Activated CD4-positive, CD25-positive, alpha-beta regulatory T cell treated with anti-CD3 and anti-CD28 coated beads, Interleukin-2, amount 50 U/mL, for 24 hours (primary cell): ENCODE data around the gene SLC9B1.
A peak's percentile ranks its signal among the peaks of the same experiment; 100 is the strongest.
"Not testable (repeated sequence)": the region's sequence is repeated elsewhere in the genome, so short reads cannot be mapped to it uniquely, and the experiment has no call there.

ENCODE experiments used
- ATAC-seq, 2 donors: fragments of 150-1000 bp; cut with Tn5 transposase; one replicate each; pipeline ENCODE4 v1.10.0; 2021; ENCODE audit warnings: mild to moderate bottlenecking in 1 of 2, moderate library complexity in 1 of 2

Gene SLC9B1

DNA sequence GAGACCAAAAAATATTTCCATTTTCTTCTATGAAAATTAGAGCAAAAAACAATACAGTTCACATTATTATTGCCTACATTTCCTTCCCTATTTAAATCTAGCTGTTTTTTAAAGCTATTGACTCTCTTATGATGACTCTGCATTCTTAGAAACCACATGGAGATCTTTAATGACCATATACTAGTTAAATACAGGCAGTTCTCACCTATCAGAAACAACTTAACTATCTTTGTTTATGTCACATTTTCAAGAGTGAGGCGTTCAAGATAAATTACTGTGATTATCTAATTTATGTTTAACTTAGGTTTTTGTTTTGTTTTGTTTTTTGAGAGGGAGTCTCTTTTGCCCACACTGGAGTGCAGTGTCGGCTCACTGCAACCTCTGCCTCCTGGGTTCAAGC lies 147.7 kb downstream of the SLC9B1 start:
- ATAC-seq: no peak

GRCh38 chr4:102869569-102870197 lies 149.8 kb downstream of the SLC9B1 start:
- ATAC-seq: peak; percentile 29 to 34

- ATAC-seq: peak; percentile 86 to 90
Measured at GRCh38 chr4:102868781-102869568, 150.5 kb downstream of the SLC9B1 start, which contains the start of gene CISD2. Gene CISD2, plus strand, starts transcription at chr4:102868992. Its CDS starts 93 bp downstream, at chr4:102869085.

GRCh38 chr4:102868153-102868780 lies 151.2 kb downstream of the SLC9B1 start:
- no peak for ATAC-seq

GRCh38 chr4:102867278-102868152 lies 152.0 kb downstream of the SLC9B1 start:
- no peak for ATAC-seq

- not testable (repeated sequence) for ATAC-seq
Measured at GRCh38 chr4:102865327-102865726, 154.2 kb downstream of the SLC9B1 start.

GRCh38 chr4:102862747-102863146 lies 156.8 kb downstream of the SLC9B1 start:
- no peak for ATAC-seq

DNA sequence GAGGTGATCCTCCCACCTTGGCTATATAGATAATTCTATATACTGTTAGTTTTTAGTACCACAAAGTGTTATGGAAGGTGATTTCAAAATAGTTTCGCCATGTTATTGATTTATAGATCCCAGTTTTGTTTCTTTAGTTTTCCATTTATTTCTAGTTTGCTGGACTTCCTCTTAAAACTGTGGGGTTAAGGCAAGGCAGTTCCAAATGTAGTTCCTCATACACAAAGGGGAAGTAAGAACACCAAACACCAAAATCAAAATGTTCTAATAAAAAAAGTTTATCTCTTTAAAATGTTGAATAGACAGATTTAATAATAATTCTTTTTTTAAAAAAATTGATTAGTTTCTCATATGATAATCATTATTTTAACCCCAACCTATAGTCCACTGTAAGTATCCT lies 157.5 kb downstream of the SLC9B1 start:
- ATAC-seq: no peak

GRCh38 chr4:102860611-102861324 lies 158.7 kb downstream of the SLC9B1 start:
- no peak for ATAC-seq

DNA sequence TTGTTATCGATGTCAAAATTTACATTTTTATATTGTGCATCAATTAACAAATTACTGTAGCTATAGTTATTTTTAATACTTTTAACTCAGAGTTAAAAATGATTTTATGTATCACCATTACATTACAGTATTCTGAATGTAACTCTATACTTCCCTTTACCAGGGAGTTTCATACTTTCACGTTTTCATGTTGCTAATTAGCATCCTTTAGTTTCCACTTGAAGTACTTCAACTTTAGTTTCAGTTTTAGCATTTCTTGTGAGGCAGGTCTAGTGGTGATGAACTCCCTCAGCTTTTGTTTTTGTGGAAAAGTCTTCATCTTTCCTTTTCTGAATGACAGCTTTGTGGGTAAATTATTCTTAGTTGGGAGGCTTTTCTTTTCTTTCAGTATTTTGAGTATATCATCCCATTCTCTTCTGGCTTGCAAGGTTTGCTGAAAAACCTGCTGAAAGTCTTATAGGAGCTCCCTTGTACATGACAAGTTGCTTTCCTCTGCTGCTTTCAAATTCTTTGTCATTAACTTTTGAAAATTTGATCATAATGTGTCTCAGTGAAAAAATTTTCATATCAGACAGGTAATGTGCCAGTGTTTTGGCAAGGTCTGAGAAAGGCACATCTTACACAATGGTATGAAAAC lies 160.6 kb downstream of the SLC9B1 start:
- no peak for ATAC-seq
